ENCODE results near the gene TRIM39. TPM values are rescaled to one million over a fixed set of nuclear protein-coding genes. Genes with fewer than 3 reads are reported as not detected.

TRIM39 gene
- polyA plus RNA-seq, 1 donor: 7.2 TPM

- no peak for DNase-seq
These were observed 1.7 kb downstream of the TRIM39 start for GRCh38 chr6:30328397-30328796.

- DNase-seq: no peak
These were observed 2.6 kb downstream of the TRIM39 start for GRCh38 chr6:30329331-30329730.

- DNase-seq: no peak
These were observed 5.3 kb downstream of the TRIM39 start for GRCh38 chr6:30331981-30332380.

- no peak for DNase-seq
These were observed 7.5 kb downstream of the TRIM39 start for GRCh38 chr6:30334075-30334783.

GRCh38 chr6:30340589-30341054 lies 13.9 kb downstream of the TRIM39 start:
- DNase-seq: no peak

GRCh38 chr6:30341218-30341617 lies 14.5 kb downstream of the TRIM39 start:
- DNase-seq: no peak

GRCh38 chr6:30341728-30342127 lies 15.0 kb downstream of the TRIM39 start:
- DNase-seq: no peak

GRCh38 chr6:30344191-30344867 lies 17.6 kb downstream of the TRIM39 start:
- no peak for DNase-seq

GRCh38 chr6:30344868-30345671 lies 18.3 kb downstream of the TRIM39 start, which contains the start of gene RPP21:
Gene RPP21 (plus strand): TSS chr6:30345156. CDS start chr6:30345172, 16 bp downstream.
- DNase-seq: peak; percentile 87

- DNase-seq: no peak
These were observed 19.1 kb downstream of the TRIM39 start for GRCh38 chr6:30345852-30346251.

- no peak for DNase-seq
These were observed 22.2 kb downstream of the TRIM39 start for GRCh38 chr6:30348957-30349356.

- no peak for DNase-seq
These were observed 22.9 kb downstream of the TRIM39 start for GRCh38 chr6:30349421-30350177.

- DNase-seq: no peak
These were observed 23.8 kb downstream of the TRIM39 start for GRCh38 chr6:30350524-30350923.

- no peak for DNase-seq
These were observed 25.8 kb downstream of the TRIM39 start for GRCh38 chr6:30352550-30352949.

- DNase-seq: no peak
These were observed 28.6 kb downstream of the TRIM39 start for GRCh38 chr6:30355281-30355680.

GRCh38 chr6:30356536-30356935 lies 29.8 kb downstream of the TRIM39 start:
- DNase-seq: no peak

GRCh38 chr6:30357678-30358540 lies 31.2 kb downstream of the TRIM39 start:
- peak; percentile 29 for DNase-seq

- DNase-seq: no peak
These were observed 32.5 kb downstream of the TRIM39 start for GRCh38 chr6:30359276-30359675.

GRCh38 chr6:30360139-30360538 lies 33.4 kb downstream of the TRIM39 start:
- no peak for DNase-seq

- no peak for DNase-seq
These were observed 34.9 kb downstream of the TRIM39 start for GRCh38 chr6:30361661-30362060.

GRCh38 chr6:30363459-30363858 lies 36.7 kb downstream of the TRIM39 start:
- no peak for DNase-seq

Measured in hindlimb muscle (tissue), 1 donor.